Endothelial cell of umbilical vein (primary cell): Measurements from ENCODE around the gene PLEKHH1. TPM values are rescaled to one million over a fixed set of nuclear protein-coding genes. Genes with fewer than 3 reads are reported as not detected.

Experiments used
- BruUV-seq: library from RNA; stranded (reverse); fragments of 400-500 nt; replicated peaks from 2 replicates; lab custom pipeline; 2021; lab: Mats Ljungman, UMichigan
- CTCF ChIA-PET: fragments of 300-600, 350-600 bp; sonication (Branson Sonifier 250); formaldehyde crosslinking; loops from one replicate; lab custom pipeline; 2021; ENCODE audit warnings: antibody characterized with exemption, inconsistent platforms; lab: Charles Lee
- POLR2A ChIA-PET: fragments of 300-600, 350-600 bp; sonication (Branson Sonifier 250); formaldehyde crosslinking; loops from one replicate; lab custom pipeline; 2021; ENCODE audit warnings: antibody characterized with exemption, inconsistent platforms; lab: Charles Lee
- DNase-seq: peaks from one replicate; pipeline ENCODE4 v3.0.0-alpha.2; 2011; ENCODE audit warnings: low read depth, low spot score
- FAIRE-seq: peaks from 2 replicates; lab custom pipeline; 2011; peaks lifted over from hg19 to GRCh38; lab: Jason Lieb, UNC
- H2AFZ ChIP-seq: 2 replicates; pipeline ENCODE4 v1.6.0; 2012; ENCODE audit warnings: low read depth, low read length, control low read depth, inconsistent platforms
- H3K27ac ChIP-seq: 2 replicates; pipeline ENCODE4 v1.5.1; 2011; ENCODE audit warnings: low read depth, mild to moderate bottlenecking, control low read depth, low read length, moderate library complexity; ENCODE audit not compliant: insufficient read depth
- H3K27me3 ChIP-seq, 2 experiments: 2 replicates each; pipeline versions ENCODE4 v1.6.0 to v1.6.1; 2011; ENCODE audit warnings: low read length in 2 of 2, mixed read lengths in 1 of 2; ENCODE audit not compliant: control insufficient read depth in 2 of 2, insufficient read depth in 2 of 2
- H3K36me3 ChIP-seq, 2 experiments: 2 replicates in 1 of 2; 3 replicates in 1 of 2; pipeline ENCODE4 v1.5.1; 2011; ENCODE audit warnings: low read length in 2 of 2, mild to moderate bottlenecking in 1 of 2, moderate library complexity in 1 of 2; ENCODE audit not compliant: control insufficient read depth in 2 of 2, insufficient read depth in 2 of 2; ENCODE audit errors: extremely low read depth in 1 of 2
- H3K4me1 ChIP-seq: 3 replicates; pipeline ENCODE4 v1.5.1; 2011; ENCODE audit warnings: mild to moderate bottlenecking, low read length; ENCODE audit not compliant: control insufficient read depth, insufficient read depth; ENCODE audit errors: extremely low read depth
- H3K4me2 ChIP-seq: 2 replicates; pipeline ENCODE4 v1.6.1; 2011; ENCODE audit warnings: low read length, control low read depth, mixed read lengths; ENCODE audit not compliant: insufficient read depth
- H3K4me3 ChIP-seq, 3 experiments: fragments of 200-600 bp in 1 of 3; sonication (generic), shearing (Covaris generic) in 1 of 3; replicated peaks in 1 of 3; 2 replicates each; pipeline ENCODE4 v1.5.1; 2011 to 2016; ENCODE audit warnings: control low read depth in 3 of 3, low read length in 3 of 3, mild to moderate bottlenecking in 2 of 3, inconsistent platforms in 1 of 3, low read depth in 1 of 3, moderate library complexity in 1 of 3; ENCODE audit not compliant: insufficient read depth in 1 of 3
- H3K79me2 ChIP-seq: 2 replicates; pipeline ENCODE4 v1.6.0; 2012; ENCODE audit warnings: low read length, inconsistent platforms; ENCODE audit not compliant: control insufficient read depth, insufficient read depth
- H3K9ac ChIP-seq: replicated peaks from 2 replicates; pipeline ENCODE3; 2011; ENCODE audit warnings: low read length, control low read depth; ENCODE audit not compliant: insufficient read depth; ENCODE audit errors: extremely low read depth
- H3K9me1 ChIP-seq: replicated peaks from 3 replicates; pipeline ENCODE4 v1.6.0; 2011; ENCODE audit warnings: mild to moderate bottlenecking, low read length; ENCODE audit not compliant: control insufficient read depth, insufficient read depth; ENCODE audit errors: extremely low read depth
- H3K9me3 ChIP-seq: replicated peaks from 2 replicates; pipeline ENCODE4 v1.5.1; 2012; ENCODE audit warnings: low read length, inconsistent platforms; ENCODE audit not compliant: control insufficient read depth, insufficient read depth
- H4K20me1 ChIP-seq: replicated peaks from 2 replicates; pipeline ENCODE3; 2011; ENCODE audit warnings: mild to moderate bottlenecking, low read length; ENCODE audit not compliant: control insufficient read depth, insufficient read depth; ENCODE audit errors: extremely low read depth
- CTCF ChIP-seq, 2 donors: IDR thresholded peaks; 1 replicate in 1 of 2; 2 replicates in 1 of 2; pipeline ENCODE4 v1.5.1; 2011; ENCODE audit warnings: low read length in 2 of 2, mild to moderate bottlenecking in 2 of 2, moderate library complexity in 2 of 2, control low read depth in 1 of 2, inconsistent platforms in 1 of 2, low read depth in 1 of 2; ENCODE audit not compliant: insufficient read depth in 1 of 2; ENCODE audit errors: extremely low read depth in 1 of 2
- EZH2 ChIP-seq: IDR thresholded peaks from 2 replicates; pipeline ENCODE4 v1.6.1; 2012; ENCODE audit warnings: borderline replicate concordance, low read depth, mild to moderate bottlenecking, moderate library complexity, low read length, inconsistent platforms; ENCODE audit not compliant: severe bottlenecking
- FOS ChIP-seq: IDR thresholded peaks from 2 replicates; pipeline ENCODE4 v1.6.1; 2011; ENCODE audit warnings: mild to moderate bottlenecking, low read length, moderate library complexity, borderline replicate concordance; ENCODE audit not compliant: insufficient read depth
- GATA2 ChIP-seq: IDR thresholded peaks from 2 replicates; pipeline ENCODE4 v1.7.0; 2011; ENCODE audit warnings: low read depth, mild to moderate bottlenecking, moderate library complexity, mixed read lengths, low read length; ENCODE audit not compliant: insufficient read length, insufficient read depth
- JUN ChIP-seq: IDR thresholded peaks from 2 replicates; pipeline ENCODE4 v1.6.1; 2011; ENCODE audit warnings: borderline replicate concordance, low read depth; ENCODE audit not compliant: insufficient read length, insufficient read depth
- MAX ChIP-seq: IDR thresholded peaks from 2 replicates; pipeline ENCODE4 v1.6.1; 2011; ENCODE audit not compliant: insufficient read depth, insufficient read length
- MYC ChIP-seq: IDR thresholded peaks from one replicate; pipeline ENCODE4 v1.6.1; 2011; ENCODE audit warnings: mild to moderate bottlenecking, low read depth, low read length
- POLR2A ChIP-seq: IDR thresholded peaks from 2 replicates; pipeline ENCODE4 v1.6.1; 2012; ENCODE audit warnings: low read depth, mild to moderate bottlenecking, control low read depth, low read length
- POLR2AphosphoS5 ChIP-seq: IDR thresholded peaks from 2 replicates; pipeline ENCODE4 v1.6.1; 2012; ENCODE audit warnings: low read depth, mild to moderate bottlenecking, control low read depth, low read length, moderate library complexity; ENCODE audit not compliant: insufficient read depth
- dilution Hi-C: fragments of 300-500 bp; cut with MboI; formaldehyde crosslinking; loops from one replicate; pipeline ENCODE4 v1.15.0; 2019; ENCODE audit warnings: low sequenced_read_pairs; ENCODE audit not compliant: extremely low pct_ligation_motif_present
- intact Hi-C: fragments of 100-400 bp; cut with micrococcal nuclease; formaldehyde crosslinking; loops from one replicate; pipeline ENCODE4 v1.10.0; 2022
- polyA plus RNA-seq, 4 experiments: library from polyadenylated mRNA; depleted of rRNA in 3 of 4; stranded (reverse) in 3 of 4; unstranded in 1 of 4; fragments of >200 nt; gene quantifications; 2 replicates each; pipeline versions ENCODE4 v1.2.1 to v1.2.3, GENCODE V29; 2011 to 2012; ENCODE audit warnings: missing spikeins in 1 of 4
- total RNA-seq: library from RNA; stranded (reverse); gene quantifications from 2 replicates; pipeline ENCODE4 v1.2.3, GENCODE V29; 2021

PLEKHH1 gene
- total and polyA plus RNA-seq, 2 donors (not counting 3 experiments of a cell fraction or from before 2014, with no cell fraction given) = 0.17 to 0.71 TPM

DNA sequence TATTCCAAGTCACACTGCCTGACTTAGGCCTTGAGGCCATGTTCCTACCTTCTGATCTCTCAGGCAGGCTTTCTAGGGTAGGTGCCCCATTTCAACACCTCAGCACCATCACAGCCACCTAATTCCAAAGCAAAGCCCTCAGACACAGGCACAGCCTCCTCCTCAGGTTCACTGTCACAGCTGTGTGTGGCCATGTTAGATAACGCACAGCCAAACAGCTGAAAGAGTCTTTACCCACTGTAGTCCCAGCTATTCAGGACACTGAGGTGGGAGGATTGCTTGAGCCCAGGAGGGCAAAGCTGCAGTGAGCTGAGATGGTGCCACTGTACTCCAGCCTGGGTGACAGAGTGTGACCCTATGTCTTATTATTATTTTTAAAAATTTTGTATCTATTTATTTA is 37.3 kb upstream of the PLEKHH1 start:
- DNase-seq = no peak
- POLR2A ChIA-PET = no interaction called here
- dilution Hi-C loops (no loop called here), intact Hi-C loops (no loop called here)
- H3K79me2 ChIP-seq = no peaks in the 10 kb centered on the region
- no TSS peak for BruUV-seq
- FAIRE-seq = no peak
- no peak overlapping the region for H3K9ac ChIP-seq
- no peaks in the 10 kb centered on the region for H3K36me3 ChIP-seq
- H3K27ac ChIP-seq = no peak overlapping the region
- no peaks in the 10 kb centered on the region for H3K9me1 ChIP-seq
- CTCF ChIA-PET = interaction anchor here (1.1 kb wide), 1 partner anchor 11 kb away, joined by 3 read pairs; no protein-coding TSS in a partner anchor
- TF ChIP-seq POLR2AphosphoS5 (no peak), FOS (no peak), GATA2 (no peak), MYC (no peak)
- peaks cover 0 to under 1% of the 10 kb centered on the region in 2 experiments for H3K27me3 ChIP-seq
- no peak overlapping the region for H3K4me2 ChIP-seq
- H2AFZ ChIP-seq = no peak overlapping the region
- no peaks in the 10 kb centered on the region for H3K4me1 ChIP-seq
- H4K20me1 ChIP-seq = no peaks in the 10 kb centered on the region
- no peak overlapping the region for H3K4me3 ChIP-seq
- peaks cover 3% of the 10 kb centered on the region for H3K9me3 ChIP-seq

DNA sequence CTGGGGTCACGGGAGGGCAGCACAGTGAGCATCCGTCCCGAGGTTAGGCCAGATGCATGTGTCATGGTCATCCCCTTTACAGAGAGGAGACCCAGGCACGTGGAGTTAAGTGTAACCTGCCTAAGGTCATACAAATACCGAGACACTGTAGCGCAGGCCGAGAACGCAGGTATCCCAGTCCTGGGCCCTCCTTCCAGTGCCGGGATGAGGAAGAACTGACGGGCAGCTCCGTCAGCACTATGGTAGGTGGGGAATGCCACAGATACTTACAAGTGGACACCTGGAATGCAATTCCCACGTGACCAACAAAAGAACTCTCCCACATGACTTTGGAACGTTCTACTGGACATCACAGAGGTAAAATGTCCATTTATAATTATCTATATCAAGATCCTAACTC is 35.9 kb upstream of the PLEKHH1 start:
- FAIRE-seq (no peak), DNase-seq (no peak)
- POLR2A ChIA-PET = no interaction called here
- H3K36me3 ChIP-seq = no peaks in the 10 kb centered on the region
- H2AFZ ChIP-seq = no peak overlapping the region
- no TSS peak for BruUV-seq
- peaks cover 3% of the 10 kb centered on the region for H3K9me3 ChIP-seq
- H3K79me2 ChIP-seq = no peaks in the 10 kb centered on the region
- intact Hi-C loops = no loop called here
- TF ChIP-seq EZH2 (no peak), FOS (no peak), POLR2A (no peak), MAX (no peak), CTCF (IDR thresholded peaks at IDR 0.05; ENCODE audit: extremely low read depth in 1 of 2, insufficient read depth in 1 of 2, low read depth in 1 of 2, low read length in 2 of 2) (no peak), MYC (no peak), GATA2 (no peak), POLR2AphosphoS5 (no peak), JUN (no peak)
- dilution Hi-C loops = no loop called here
- H3K27me3 ChIP-seq = no peaks in the 10 kb centered on the region
- H3K9me1 ChIP-seq = no peaks in the 10 kb centered on the region
- H3K4me3 ChIP-seq = no peak overlapping the region
- no peak overlapping the region for H3K9ac ChIP-seq
- no peak overlapping the region for H3K27ac ChIP-seq
- no peak overlapping the region for H3K4me2 ChIP-seq
- no peaks in the 10 kb centered on the region for H3K4me1 ChIP-seq
- CTCF ChIA-PET = no interaction called here
- H4K20me1 ChIP-seq = no peaks in the 10 kb centered on the region
